ENCODE results near the gene TRMT1.

Gene TRMT1

DNA sequence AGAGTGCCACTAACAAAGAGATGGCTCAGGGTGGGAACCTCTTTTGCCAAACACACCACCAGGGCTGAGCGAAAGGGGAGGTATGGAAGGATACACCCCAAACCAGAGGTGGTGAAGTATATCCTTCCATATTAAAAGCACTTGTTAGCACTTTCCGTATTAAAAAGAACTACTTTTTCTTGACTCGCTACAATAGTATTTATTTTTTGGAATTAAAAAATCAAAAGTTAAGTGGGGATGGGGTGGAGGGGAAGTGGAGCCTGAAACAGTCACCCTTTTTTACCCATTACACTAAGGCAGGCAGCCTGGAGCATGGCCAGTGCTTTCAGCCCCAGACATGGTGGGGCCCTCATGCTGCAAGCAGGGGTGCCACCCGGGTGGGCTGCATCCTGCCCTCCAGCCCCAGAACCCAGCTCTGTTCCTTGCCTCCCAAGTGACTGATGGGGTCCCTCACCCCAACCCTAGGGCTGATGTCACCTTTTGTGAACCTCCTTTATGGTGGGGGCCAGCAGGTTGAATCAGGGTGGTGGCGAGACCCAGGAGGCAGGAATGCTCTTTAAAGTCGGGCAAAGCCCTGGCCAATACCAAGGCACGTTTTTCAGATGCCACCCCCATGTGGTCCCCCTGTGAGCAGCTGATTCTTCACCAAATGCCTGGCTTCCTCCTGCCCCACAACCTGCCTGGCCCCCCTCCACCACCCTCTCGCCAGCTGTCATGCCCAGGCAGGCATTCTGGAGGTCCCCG lies 44.9 kb downstream of the TRMT1 start:
- DNase-seq (ENCODE audit: low read depth), result no peak

DNA sequence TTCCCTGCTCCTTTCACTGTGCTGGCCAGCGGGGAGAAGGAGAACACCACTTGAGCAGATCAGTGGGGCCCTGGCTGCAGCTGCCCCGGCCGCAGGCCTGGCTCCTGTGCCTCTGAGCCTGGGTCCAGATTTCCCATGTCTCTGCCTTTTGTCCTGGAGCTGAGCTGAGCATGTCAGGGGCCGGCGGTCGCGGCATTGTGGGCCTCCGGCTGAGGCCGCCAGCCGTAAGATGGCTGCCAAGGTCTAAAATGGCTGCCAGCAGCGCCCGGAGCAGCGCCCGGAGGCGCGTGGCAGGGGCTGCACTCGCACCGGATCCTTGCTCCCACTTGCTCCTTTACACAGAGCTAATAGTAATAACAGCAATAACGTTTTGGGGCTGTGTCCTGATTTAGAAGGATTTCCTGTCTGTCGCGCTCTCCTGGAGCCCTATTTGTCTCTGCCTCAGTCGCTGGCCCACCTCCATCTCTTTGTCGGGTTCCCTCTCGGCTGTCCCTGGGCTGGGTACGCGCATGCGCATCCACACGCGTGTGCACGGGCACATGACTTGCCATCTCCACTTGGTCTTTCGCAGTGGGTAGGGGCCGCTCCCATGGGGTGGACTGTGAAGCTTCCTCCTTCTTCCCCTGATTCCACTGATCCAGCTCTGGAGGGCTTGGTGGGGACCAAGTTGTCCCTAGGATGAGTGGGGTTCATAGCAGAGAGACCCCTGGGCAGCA lies 46.0 kb downstream of the TRMT1 start:
- no peak for DNase-seq (ENCODE audit: low read depth)

DNA sequence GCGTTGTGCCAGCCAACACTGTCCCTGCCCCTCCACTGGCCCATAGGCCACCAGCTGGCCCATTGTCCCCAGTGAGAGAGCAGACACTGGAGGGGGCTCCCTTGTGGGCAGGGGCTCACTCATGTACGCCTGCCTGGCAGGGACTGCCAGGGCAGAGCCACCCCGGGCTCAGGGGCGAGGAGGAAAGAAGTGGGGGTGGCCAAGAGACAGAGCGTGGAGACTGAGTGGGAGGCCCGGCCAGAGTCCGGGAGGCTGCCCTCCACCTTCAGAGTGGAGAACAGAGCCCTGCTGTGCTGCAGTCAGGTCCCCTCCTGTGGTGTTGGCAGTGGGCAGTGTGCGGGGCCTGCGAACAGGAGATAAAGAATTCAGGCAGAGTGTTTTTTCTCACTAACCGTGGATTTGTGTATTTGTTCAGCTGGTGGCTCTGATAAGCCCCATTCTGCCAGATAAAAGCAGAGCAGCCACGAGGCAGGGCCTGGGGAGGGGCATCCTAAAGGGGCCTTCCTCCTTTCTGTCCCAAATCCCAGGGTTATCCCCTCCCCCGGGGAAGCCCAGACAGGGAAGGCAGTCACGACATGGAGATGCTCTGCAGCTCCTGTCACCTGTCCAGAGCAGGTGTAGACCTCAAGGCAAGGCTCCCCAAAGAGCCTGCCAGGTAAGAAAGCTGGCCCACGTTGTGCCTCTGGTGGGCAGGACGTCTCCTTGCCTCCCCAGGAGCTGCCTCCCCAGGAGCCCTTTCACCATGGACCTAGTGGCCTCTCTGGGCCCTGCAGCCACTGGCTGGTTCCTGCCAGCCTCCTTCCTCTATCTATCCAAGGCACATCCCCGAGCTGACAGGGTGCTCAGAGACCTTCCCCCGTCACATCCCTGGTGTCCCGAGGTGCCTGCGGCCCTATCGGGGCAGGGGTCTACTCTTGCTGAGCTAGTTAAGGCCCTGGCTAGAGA lies 46.9 kb downstream of the TRMT1 start:
- no peak for DNase-seq (ENCODE audit: low read depth)

DNA sequence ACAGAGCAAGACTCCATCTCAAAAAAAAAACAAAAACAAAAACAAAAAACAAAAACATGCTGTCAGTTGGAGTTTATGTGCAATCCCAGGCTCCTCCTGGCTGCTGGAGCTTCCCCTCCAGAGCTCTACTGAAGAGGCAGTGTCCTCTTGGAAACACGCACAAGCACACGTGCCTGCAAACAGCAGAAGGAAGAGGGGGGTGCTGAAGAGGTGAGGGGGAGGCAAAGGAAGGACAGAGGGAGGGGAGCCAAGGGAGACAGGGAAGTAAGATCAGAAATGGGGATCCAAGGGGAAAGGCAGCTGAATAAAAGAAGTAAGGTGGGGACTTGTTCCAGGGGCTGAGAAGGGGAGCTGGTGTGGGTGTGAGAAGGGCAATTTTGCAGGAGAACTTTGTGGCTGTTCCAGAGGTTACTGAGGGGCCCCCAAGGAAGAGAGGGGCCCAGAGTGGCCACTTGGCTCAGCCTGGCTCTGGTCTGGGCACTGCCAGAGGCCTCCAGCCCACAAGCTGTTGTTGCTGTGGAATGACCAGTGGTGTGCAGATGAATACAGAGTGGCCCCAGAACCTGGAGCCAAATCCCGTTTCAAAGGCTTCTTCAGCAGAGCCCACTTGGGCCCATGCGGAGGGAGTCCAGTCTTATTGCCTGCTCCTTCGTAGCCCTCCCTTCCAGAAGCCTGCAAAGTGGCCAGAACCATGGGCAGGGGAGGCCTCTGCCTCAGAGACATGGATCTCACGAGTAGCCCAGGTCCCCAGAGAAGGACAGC lies 48.3 kb downstream of the TRMT1 start:
- no peak for DNase-seq (ENCODE audit: low read depth)

DNA sequence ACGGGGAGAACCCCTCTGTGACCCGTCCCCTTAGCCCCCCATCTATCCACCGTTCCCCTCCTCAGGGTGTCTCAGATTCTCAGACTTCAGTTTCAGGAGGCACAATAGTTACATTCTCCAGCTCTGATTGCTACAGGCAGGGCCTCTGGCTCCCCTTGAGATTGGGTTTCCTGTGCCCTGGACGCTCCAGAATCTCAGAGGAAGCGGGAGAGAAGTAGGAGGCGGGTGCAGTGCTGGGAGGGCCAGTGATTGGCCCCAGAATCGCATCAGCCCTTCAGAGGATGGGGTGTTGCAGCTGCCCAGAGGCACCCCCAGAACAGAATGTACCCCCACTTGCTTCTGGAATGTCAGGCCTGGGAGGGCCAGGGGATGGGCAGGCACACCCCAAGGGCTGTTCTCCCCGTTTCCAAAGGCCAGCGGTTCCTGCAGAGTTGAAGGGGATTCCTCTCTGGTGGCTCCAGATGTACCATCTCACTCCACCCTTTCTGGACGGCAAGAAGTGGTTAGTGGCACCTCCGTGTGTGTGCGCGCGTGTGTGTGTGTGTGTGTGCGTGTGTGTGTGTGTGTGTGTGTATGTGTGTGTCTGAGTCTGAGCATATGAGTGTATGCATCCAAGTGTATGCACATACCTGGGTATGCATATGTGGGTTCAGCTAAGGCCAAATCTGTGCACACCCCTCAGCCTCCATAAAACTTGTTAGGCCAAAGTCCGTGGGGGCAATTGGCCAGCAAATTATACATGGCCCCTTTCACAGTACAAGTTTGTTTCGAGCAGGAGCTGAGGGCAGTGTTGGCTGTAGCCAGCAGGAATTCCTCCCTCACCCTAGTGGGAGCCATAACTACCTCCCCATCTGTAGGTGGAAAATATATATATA lies 49.4 kb downstream of the TRMT1 start:
- DNase-seq (ENCODE audit: low read depth), result no peak

DNA sequence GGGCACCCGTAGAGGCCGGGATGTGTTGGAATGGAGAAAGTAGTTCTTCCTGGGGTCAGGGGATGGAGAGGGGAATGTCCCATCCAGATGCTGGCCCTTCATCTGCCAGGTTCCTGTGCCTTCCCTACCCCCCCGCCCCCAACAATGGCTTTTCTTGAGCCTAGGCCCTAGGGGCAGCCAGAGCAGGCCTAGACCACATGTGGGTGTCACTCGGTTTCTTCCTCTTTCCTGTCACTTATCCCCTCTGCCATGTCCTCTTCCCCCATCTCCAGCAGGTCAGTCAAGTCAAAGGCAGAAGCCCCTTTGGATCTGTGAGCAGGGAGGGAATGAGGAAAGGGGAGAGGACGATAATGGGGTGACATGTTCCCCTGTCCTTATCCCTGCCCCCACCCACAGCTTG lies 50.3 kb downstream of the TRMT1 start:
- no peak for DNase-seq (ENCODE audit: low read depth)

DNA sequence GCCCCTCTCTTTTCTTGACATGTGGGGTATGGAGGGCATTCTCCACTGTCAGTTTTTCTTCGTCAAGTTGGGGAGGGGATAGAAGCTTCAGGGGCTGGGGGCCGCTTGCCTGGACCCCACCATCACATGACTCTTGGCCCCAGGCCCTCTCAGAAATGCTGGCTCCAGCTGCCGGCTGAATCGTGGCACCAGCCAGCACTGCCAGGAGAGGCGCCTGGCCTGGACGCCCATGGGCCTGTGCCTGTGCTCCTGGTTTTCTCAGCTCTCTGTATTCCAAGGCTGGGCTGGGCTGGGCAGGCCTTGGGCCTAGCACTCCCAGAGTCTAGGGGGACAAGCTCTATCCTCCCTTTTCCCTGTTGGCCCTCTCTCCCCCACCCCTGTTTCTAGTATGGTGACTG lies 52.4 kb downstream of the TRMT1 start:
- no peak for DNase-seq (ENCODE audit: low read depth)

DNA sequence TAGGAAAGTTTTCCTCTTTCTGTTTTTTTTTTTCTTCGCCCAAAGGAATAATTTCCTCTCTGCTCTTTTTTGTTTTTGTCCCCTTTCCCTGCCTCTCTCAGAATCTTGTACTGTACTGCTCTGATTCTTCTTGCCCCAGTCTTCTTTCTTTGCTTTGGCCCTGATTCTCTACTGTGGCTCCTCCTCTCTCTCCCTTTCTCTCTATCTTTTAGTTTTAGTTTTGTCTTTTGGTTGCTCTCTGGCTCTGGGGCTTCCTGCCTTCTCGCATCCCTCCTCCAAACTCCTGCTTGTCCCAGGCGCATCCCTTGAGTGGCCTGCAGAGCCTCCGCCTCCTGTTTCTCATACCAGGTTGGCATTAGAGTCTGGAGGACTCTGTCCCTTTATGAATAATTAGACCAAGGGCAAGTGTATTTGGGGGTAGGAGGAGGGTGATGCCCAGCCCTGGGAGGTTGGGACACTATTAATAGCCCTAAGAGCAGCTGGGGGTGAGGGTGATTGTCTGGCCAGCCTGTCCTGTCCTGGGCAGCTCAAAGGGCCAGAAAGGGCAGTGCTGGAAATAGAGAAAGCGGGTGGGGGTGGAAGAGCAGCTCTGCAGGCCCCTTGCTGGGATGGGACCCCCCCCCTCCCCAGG lies 53.0 kb downstream of the TRMT1 start:
- DNase-seq (ENCODE audit: low read depth), result no peak

DNA sequence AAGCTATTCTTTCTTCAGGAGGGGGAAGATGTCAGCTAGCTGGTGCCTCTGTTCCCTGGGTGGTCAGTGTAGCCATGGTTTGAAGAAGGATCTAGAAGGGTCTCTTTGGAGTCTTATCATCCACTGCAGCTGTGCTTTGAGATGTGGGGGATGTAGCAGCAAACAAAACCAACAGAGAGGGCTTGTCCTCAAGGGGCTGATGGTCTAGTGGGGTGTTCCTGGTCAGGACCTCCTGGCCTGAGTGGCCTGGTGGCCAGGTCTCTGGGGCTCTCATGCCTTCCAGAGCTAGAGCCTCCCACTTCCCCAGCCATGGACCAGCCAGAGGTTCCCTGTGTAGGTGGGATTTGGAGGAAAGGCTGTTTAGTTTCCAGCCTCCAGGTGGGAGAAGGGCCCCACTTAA lies 54.2 kb downstream of the TRMT1 start:
- no peak for DNase-seq (ENCODE audit: low read depth)

DNA sequence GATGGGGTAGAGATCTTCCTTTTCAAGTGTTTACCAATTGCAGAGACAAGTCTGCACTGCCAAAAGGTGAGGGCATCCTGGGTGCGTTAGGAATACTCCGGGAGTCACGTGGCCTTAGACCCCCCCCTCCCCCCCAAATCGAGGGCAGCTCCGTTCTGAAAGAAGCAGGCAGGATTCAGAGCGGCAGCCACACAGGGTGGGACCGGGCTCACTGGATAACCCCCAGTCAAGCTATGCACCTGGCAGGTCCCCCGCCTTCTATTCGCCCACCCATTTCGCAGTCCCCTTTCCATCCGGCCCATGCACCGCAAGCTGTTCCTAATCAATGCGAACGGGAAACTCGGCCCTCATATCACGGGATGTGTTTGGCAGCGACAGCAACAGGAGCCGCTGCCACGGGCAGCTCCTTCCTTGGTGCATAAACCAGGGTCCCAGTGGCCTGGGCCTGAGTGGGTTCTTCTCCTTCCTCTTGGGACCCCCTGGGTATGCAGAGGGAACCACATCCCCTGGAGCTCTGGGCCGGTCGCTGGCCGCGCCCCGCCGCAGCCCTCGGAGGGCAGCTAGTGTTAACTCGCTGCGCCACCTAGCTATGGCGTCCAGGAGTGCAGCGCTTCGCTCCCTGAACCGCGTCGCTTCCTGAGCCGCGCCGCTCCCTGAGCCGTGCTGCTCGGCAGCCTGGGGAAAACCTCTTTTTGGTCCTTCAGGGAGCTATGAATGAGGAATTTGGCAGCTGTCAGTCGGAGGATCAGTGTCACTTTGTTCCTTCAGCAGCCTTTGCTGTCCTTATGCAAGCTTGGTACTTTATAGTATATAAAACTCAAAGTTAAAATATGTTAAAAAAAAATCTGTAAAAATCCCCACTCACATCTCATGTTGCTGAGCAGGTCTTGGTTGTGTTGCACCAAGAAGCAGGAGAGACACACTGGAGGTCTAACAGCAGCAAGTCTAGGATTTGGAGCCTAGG lies 55.3 kb downstream of the TRMT1 start:
- DNase-seq (ENCODE audit: low read depth), result peak; percentile 75

DNA sequence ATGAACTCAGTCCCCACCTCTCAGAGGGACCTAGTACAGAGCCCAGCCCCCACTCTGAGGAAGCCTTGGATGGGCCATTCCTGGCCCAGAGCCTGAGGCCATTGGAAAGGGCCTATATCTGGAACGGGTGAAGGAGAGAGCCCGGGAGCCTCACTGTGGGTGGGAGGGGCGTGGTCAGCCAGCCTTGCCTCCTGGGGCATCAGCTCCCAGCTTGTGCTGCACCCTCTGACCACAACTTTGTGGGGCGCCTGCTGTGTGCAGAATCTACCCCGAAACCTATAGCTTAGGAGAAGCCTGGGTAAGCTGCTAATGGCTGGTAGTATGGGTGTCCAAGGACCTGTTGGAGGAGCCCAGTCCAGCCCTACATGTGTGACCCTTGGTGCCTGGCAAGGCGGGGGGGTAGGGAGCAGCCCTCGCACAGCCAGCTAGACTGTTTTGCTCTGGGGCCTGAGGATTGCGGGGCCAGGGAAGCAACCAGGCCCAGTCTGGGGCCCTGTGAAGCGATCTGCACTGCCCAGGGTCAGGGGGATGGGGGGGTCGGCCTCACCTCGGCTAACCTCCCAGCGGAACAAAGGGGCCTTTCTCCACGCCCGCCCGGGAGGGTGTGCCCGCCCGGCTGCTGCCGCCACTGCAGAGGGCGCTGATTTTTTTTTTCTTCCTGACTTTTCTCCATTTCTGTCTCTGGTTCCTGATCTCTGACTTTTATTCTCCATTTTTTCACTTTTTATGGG lies 56.1 kb downstream of the TRMT1 start:
- DNase-seq (ENCODE audit: low read depth), result no peak

DNA sequence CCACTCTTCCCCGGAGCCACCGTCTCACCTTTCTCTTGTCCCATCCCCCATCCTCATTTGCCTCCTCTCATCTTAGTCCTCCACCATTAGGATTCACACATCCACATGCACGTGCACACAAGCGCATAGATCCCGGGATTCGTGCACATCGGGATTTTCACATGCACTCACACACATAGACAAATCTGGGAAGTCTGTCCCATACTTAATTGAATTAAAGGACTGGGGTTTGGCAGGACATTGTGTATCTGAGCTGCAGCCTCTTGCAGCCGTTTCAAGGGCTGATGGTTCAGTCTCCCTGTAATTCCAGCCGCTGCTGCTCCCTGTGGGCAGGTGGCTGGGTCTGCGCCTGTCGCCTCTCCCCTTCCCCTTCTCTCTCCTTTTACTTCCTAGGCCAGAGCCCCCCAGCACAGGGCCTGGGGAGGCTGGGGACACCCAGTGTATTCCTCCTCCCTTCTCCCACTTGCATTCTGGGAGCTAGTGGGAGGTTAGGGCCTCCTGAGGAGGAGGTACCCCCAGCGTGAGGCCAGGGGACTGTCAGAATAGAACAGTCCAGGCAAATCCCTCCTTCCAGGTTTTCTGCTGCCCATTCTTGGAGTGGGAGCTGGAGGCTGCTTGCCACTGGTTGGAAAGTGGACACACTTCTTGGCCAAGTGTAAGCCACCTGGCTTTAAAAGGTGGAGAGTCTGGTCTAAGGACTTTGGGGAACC lies 57.4 kb downstream of the TRMT1 start:
- DNase-seq (ENCODE audit: low read depth), result no peak

DNA sequence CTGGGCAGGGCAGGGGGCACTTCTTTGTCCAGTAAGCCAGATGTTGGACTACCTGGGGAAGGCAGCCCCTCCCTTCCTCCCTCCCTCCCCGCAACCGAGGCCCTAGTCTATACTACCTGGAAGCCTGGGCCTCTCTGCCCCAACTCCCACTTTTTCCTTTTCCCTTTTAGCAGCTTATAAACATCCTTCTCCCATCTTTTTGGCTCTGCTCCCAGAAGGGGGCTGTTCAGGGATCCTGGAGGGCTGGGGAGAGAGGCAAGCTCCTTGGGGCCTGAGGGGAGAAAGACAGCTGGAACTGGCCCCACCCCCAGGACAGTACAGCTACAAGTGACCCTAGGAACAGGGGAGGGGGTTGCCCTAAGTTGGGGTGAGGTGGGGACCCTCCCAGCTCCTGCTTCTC lies 58.8 kb downstream of the TRMT1 start:
- DNase-seq (ENCODE audit: low read depth), result no peak

DNA sequence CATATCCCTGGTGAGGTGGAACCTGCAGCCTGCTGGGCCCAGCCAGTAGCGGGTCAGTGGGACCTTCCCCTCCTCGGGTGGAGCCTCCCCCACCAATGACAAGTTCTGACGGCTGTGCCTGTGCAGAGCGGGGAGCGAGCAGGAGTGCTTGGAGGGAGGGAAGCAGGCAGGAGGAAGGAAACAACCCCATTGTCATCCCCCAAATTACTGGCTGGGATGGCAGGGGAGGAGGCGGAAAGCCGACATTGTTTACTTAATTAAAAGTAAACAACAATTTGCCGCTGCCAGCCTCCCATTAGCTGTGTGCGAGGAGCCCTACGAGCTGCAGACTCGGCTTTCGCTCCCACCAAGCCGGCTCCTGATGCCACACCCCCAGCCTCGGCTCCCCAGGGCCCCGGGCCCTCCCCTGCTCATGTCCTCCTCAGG lies 59.4 kb downstream of the TRMT1 start:
- no peak for DNase-seq (ENCODE audit: low read depth)

DNA sequence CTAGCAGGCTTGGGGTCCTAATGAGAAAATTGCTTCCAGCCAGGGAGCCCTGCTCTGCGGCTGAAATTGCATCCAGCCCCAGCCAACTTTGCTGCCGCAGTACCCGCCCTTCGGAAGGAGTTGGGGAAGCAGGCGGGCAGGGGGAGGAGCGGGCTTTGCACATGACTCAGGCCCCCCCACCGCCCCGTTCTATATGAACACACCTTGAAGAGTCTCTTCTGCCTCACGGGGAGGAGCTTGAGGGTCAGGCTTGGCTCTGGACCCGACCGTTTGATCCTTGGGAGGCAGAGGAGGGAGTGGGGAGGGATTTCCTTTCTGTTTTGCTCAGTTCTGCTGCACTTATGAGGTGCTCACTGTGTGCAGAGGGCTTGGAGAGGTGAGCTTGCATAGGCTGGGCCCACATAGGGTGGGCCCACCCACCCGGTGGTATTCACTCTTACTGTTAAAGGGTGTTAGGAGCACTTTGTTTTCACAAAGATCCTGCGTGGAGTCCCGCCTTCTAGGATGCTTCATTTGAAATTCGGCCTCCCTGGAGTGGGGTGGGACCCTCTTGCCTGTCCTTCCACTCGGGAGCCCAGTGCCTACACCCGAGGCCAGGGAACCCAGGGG lies 60.4 kb downstream of the TRMT1 start:
- DNase-seq (ENCODE audit: low read depth), result no peak

DNA sequence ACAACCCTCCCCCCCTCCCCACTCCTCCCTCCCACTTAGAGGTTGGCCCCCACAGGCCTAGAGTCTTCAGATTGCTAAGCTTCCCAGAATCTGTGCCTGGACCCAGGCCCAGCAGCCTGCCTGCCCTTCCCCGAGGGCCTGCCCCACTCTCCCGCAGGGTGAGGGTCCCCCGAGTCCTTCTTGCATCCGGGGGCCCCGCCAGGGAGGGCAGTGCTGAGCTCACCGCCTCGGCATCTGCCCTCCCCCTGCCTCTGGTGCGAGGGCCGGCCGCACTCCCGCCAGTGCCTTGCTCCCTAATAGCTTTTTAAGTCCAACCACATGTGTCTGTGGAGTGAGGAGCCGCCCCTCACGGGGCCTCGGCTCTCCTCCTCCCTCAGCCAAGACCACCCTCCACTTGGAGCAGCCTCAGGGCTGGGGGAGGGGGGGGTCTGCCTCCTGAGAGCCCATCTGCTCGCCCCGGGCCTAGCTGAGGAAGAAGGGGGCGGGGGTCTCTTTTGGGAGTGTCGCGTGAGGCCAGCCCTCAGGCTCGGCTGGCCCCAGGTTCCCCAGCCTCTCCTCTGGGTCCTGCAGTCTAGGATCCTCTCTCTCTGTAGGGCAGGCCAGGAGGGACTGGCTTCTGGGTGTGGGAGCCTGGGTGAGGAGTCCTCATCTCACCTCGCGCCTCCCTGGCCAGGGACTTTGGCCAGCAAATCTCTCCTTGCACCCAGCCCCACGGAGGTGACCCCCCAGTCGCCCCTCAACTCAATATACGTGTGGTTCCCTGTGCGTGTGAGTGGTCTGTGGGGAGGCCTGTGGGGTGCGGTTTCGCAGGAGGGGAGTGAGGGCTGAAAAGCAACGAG lies 61.1 kb downstream of the TRMT1 start:
- DNase-seq (ENCODE audit: low read depth), result no peak
